Measurements from ENCODE around the gene SEC61G. TPM values are rescaled to one million over a fixed set of nuclear protein-coding genes. Genes with fewer than 3 reads are reported as not detected.

The SEC61G gene
- total and polyA plus RNA-seq, 2 of the 4 experiments (the other 2 are of a cell fraction), result 387 to 685 TPM

DNA sequence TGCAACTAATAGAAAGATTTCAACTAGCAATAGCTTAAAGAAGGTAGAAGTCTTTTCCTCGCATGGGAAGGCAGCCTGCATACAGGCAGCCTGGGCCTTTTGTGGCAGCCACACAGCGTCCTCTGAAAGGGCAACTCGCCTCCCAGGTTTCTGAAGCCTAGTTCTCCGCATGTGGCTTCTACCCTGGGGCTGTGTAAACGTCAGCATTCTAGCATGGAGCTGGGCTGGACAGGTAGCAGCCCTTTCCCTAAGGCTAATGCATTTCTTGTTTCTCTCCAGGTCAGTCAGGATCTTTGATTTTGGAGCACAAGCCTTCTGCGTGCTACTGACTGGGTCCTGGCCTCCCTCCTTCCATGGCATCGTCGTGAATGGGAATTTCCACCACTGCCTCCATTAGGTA lies 23.8 kb upstream of the SEC61G start:
- BruUV-seq (replicated peaks), result no TSS peak
- in situ Hi-C loops (cut with MboI; ENCODE audit: low sequenced_read_pairs), result loop anchor here (10.0 to 25.0 kb wide), 2 partner anchors 232 to 379 kb away; partner anchors contain the start of gene EGFR
- POLR2A ChIA-PET (ENCODE audit: unreplicated experiment), result no interaction called here

More for the DNA sequence above, 23.8 kb upstream of the SEC61G start:
- Histone ChIP-seq H3K36me3 (ENCODE audit: control insufficient read depth, insufficient read depth, low read length) (no peaks in the 10 kb centered on the region), H3K4me3 (ENCODE audit: insufficient read depth, low read depth, low read length) (no peak overlapping the region), H3K56ac (ENCODE audit: extremely low read depth, insufficient read depth, low read length) (no peak overlapping the region), H3K18ac (ENCODE audit: low read depth, low read length) (no peak overlapping the region), H3K9ac (ENCODE audit: low read depth, low read length) (no peak overlapping the region), H3K4ac (ENCODE audit: low read depth, low read length) (no peak overlapping the region), H3K27ac (ENCODE audit: insufficient read depth, low read length) (no peak overlapping the region), H3K23ac (ENCODE audit: low read depth, low read length) (no peak overlapping the region), H4K8ac (ENCODE audit: low read depth in 2 of 2, low read length in 2 of 2) (no peak overlapping the region), H3K27me3 (ENCODE audit: control insufficient read depth, insufficient read depth, low read length) (no peaks in the 10 kb centered on the region), H4K91ac (ENCODE audit: insufficient read depth, low read depth, low read length) (no peak overlapping the region), H4K20me1 (ENCODE audit: insufficient read depth, low read length) (no peaks in the 10 kb centered on the region), H2BK120ac (ENCODE audit: low read depth, low read length) (no peak overlapping the region), H2BK15ac (ENCODE audit: low read depth, low read length) (no peak overlapping the region), H3K9me3 (ENCODE audit: control insufficient read depth, insufficient read depth, low read length) (no peaks in the 10 kb centered on the region), H4K5ac (ENCODE audit: low read depth, low read length) (no peak overlapping the region), H3K4me2 (ENCODE audit: low read depth, low read length) (no peak overlapping the region), H2BK5ac (ENCODE audit: low read depth, low read length, poor library complexity, severe bottlenecking) (no peak overlapping the region), H2AK5ac (ENCODE audit: low read depth, low read length) (no peak overlapping the region), H3K9me1 (ENCODE audit: insufficient read depth, low read length) (peaks cover 4% of the 10 kb centered on the region), H2AFZ (replicated peaks; ENCODE audit: low read length, poor library complexity) (no peak overlapping the region), H2AK9ac (replicated peaks; ENCODE audit: low read depth, low read length, poor library complexity) (no peak overlapping the region), H2BK20ac (ENCODE audit: low read depth, low read length) (no peak overlapping the region), H3K14ac (replicated peaks; ENCODE audit: low read depth, low read length) (no peak overlapping the region), H3K4me1 (ENCODE audit: control insufficient read depth, insufficient read depth, low read length) (no peaks in the 10 kb centered on the region), H3K79me1 (ENCODE audit: low read depth in 1 of 2, low read length in 2 of 2) (no peaks in the 10 kb centered on the region)
- WGBS, 2 experiments (ENCODE audit: extremely low coverage in 2 of 2, insufficient read length in 1 of 2), result 93% methylated on average over 3 of the region's 8 CpGs; no CpG with 5 or more reads in 1 of the 2 experiments
- no peak for DNase-seq
- intact Hi-C loops (cut with micrococcal nuclease) (no loop called here), dilution Hi-C loops (cut with HindIII; ENCODE audit: low sequenced_read_pairs, unreplicated experiment) (no loop called here)
- TF ChIP-seq, protein P1, sequence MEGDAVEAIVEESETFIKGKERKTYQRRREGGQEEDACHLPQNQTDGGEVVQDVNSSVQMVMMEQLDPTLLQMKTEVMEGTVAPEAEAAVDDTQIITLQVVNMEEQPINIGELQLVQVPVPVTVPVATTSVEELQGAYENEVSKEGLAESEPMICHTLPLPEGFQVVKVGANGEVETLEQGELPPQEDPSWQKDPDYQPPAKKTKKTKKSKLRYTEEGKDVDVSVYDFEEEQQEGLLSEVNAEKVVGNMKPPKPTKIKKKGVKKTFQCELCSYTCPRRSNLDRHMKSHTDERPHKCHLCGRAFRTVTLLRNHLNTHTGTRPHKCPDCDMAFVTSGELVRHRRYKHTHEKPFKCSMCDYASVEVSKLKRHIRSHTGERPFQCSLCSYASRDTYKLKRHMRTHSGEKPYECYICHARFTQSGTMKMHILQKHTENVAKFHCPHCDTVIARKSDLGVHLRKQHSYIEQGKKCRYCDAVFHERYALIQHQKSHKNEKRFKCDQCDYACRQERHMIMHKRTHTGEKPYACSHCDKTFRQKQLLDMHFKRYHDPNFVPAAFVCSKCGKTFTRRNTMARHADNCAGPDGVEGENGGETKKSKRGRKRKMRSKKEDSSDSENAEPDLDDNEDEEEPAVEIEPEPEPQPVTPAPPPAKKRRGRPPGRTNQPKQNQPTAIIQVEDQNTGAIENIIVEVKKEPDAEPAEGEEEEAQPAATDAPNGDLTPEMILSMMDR (conservative IDR thresholded peaks at IDR 0.05; ENCODE audit: low read depth, low read length), result no peak
- TF ChIP-seq NFE2L2 (IDR thresholded peaks at IDR 0.05; ENCODE audit: low read depth, low read length), result no peak
- no peak for TF ChIP-seq RFX5 (IDR thresholded peaks at IDR 0.05; ENCODE audit: low read depth, low read length)
- no peak for TF ChIP-seq RAD21 (IDR thresholded peaks at IDR 0.05; ENCODE audit: low read length)
- no peak for TF ChIP-seq MXI1 (IDR thresholded peaks at IDR 0.05; ENCODE audit: borderline replicate concordance, low read depth, low read length)
- no peak for TF ChIP-seq FOS (IDR thresholded peaks at IDR 0.05; ENCODE audit: low read depth, low read length)
- CTCF ChIA-PET, result interaction anchor here (3.3 kb wide), 1 partner anchor 472 kb away, joined by 11 read pairs; no protein-coding TSS in a partner anchor
- ATAC-seq (ENCODE audit: low read depth), result no peak

Data from IMR-90 (cell line).